ENCODE results near the gene ACTN1. TPM values are rescaled to one million over a fixed set of nuclear protein-coding genes. Genes with fewer than 3 reads are reported as not detected.

Gene ACTN1
- total RNA-seq, 2 donors from 2014 or later = 170 to 316 TPM

GRCh38 chr14:68879841-68880575, 99.1 kb downstream of the ACTN1 start:
- DNase-seq (ENCODE audit: low spot score) = no peak
- Histone ChIP-seq H3K9me3 (no peaks in the 10 kb centered on the region), H3K36me3 (peaks cover 100% of the 10 kb centered on the region), H3K4me3 (no peak overlapping the region), H3K4me1 (peaks cover 0 to 11% of the 10 kb centered on the region in 2 donors), H3K27me3 (no peaks in the 10 kb centered on the region), H3K27ac (no peak overlapping the region)
- no peak for TF ChIP-seq CTCF (IDR thresholded peaks at IDR 0.05)

DNA sequence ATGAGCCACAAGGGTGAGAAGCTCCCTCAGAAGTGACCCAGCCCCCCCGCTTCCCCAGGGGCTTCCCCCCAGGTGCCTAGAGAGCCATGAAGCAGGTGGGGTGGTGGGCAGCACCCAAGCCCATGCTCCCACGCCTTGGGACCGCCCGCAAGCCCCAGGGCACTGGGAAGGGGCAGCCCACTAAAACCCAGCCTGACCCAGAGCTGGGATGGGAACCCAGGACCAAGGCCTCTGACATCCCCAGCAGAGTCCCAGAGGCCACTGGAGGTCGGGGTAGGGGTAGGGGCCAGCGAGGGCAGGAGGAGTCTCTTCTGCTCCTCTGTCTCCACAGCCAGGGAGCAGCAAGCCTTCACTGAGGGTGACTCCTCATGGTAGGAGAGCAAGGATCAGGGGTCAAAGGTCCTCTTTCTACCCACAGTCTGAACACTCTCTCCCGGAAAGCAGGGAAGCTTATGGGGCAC, 99.8 kb downstream of the ACTN1 start:
- no peak for DNase-seq (ENCODE audit: low spot score)
- Histone ChIP-seq H3K27ac (no peak overlapping the region), H3K4me3 (no peak overlapping the region), H3K9me3 (no peaks in the 10 kb centered on the region), H3K36me3 (peaks cover 100% of the 10 kb centered on the region), H3K27me3 (no peaks in the 10 kb centered on the region), H3K4me1 (peaks cover 0 to 4% of the 10 kb centered on the region in 2 donors)
- TF ChIP-seq CTCF (IDR thresholded peaks at IDR 0.05) = no peak

DNA sequence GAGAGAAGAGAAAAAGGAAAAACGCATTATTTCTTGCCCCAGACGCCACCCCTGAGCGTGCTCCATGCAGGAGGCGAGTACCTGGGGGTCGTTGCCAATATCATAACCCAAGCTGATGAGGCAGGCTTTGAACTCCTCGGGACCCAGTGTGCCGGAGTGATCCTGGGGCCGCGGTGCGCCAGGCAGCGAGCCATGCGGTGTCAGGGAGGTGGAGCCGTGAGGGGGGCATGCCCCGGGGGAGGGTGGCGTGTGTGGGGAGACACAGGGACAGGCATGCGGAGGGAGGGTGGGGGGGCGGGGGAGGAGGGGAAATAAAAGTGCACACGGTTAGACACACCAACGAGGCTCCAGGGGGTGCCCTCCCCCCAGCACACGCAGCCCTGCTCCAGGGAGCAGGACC, 100.2 kb downstream of the ACTN1 start:
- DNase-seq (ENCODE audit: low spot score) = no peak
- Histone ChIP-seq H3K4me1 (peaks cover 0 to 2% of the 10 kb centered on the region in 2 donors), H3K36me3 (peaks cover 100% of the 10 kb centered on the region), H3K4me3 (no peak overlapping the region), H3K27me3 (no peaks in the 10 kb centered on the region), H3K27ac (no peak overlapping the region), H3K9me3 (no peaks in the 10 kb centered on the region)
- no peak for TF ChIP-seq CTCF (IDR thresholded peaks at IDR 0.05)

- H3K27me3 ChIP-seq = no peaks in the 10 kb centered on the region
- TF ChIP-seq CTCF (IDR thresholded peaks at IDR 0.05) = no peak
- no peak for DNase-seq (ENCODE audit: low spot score)
- H3K4me3 ChIP-seq = no peak overlapping the region
- no peaks in the 10 kb centered on the region for H3K9me3 ChIP-seq
- no peaks in the 10 kb centered on the region for H3K4me1 ChIP-seq
- peaks cover 100% of the 10 kb centered on the region for H3K36me3 ChIP-seq
- H3K27ac ChIP-seq = no peak overlapping the region
Observed at GRCh38 chr14:68877993-68878575, 101.0 kb downstream of the ACTN1 start.

- no peaks in the 10 kb centered on the region for H3K9me3 ChIP-seq
- H3K4me1 ChIP-seq = no peaks in the 10 kb centered on the region
- no peaks in the 10 kb centered on the region for H3K27me3 ChIP-seq
- no peak overlapping the region for H3K4me3 ChIP-seq
- no peak for TF ChIP-seq CTCF (IDR thresholded peaks at IDR 0.05)
- H3K27ac ChIP-seq = no peak overlapping the region
- H3K36me3 ChIP-seq = peaks cover 100% of the 10 kb centered on the region
- DNase-seq (ENCODE audit: low spot score) = no peak
Observed at GRCh38 chr14:68876976-68877375, 102.1 kb downstream of the ACTN1 start.
